GM19468 (cell line): ENCODE results near the gene MYO3B.

ENCODE experiments used
- ATAC-seq: cut with Tn5 transposase; IDR thresholded peaks from one replicate; pipeline ENCODE4 v1.9.1; 2021; ENCODE audit warnings: mild to moderate bottlenecking, moderate library complexity, moderate number of reproducible peaks; ENCODE audit not compliant: unreplicated experiment; ENCODE audit errors: extremely low read depth

Gene MYO3B

DNA sequence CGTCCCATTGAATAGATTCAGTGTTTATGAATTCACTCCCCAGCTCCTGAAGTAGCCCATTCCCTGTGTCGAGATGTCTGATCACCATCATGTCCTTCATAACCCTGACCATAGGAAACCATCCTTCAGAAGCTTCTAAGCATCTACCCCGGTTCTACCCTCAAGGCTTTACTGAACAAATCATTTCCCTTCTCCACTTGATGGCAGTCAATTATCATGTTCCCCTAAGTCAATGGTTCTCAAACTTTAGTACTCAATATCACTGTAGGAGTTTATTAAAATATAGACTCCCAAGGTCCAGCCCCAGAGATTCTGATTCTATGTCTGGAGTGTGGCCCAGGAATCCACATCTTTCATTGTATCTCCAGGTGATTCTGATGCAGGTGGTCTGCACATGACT lies 308.8 kb downstream of the MYO3B start:
- ATAC-seq, result no peak

DNA sequence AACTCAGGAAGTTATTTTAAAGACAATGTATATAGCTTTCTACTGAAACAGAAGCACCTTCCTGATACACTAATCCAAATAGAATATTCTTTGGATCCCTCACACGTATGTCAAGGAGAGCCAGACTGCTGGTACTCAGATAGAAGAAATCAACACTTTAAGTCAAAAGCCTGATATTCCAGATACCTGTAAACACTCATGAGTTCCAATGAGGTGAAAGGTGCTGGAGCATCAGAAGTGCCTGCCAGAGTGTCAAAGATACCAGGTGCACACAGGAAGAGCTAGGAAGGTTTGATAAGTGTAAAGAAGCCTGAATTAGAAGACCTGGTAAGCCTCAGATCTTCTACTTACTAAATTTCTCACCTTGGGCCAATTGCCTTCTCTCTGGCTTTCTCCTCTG lies 310.9 kb downstream of the MYO3B start:
- ATAC-seq, result no peak

DNA sequence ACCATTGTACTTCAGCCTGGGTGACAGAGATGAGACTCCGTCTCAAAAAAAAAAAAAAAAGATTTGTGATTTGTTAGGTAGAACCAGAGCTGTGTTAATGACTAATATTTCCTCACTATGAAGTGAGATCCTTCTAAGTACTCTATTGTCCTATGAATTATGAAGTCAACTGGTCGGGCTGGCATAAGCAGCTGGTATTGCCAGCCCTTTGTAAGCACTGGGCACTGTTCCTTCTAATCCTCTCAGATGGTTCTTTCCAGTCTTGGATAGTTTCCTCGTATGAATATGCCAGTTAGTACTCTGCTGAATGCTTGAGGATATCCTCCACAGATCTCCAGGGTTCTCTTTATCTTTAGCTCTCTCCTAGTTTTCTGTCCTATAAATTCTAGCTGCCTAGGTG lies 314.1 kb downstream of the MYO3B start:
- no peak for ATAC-seq

DNA sequence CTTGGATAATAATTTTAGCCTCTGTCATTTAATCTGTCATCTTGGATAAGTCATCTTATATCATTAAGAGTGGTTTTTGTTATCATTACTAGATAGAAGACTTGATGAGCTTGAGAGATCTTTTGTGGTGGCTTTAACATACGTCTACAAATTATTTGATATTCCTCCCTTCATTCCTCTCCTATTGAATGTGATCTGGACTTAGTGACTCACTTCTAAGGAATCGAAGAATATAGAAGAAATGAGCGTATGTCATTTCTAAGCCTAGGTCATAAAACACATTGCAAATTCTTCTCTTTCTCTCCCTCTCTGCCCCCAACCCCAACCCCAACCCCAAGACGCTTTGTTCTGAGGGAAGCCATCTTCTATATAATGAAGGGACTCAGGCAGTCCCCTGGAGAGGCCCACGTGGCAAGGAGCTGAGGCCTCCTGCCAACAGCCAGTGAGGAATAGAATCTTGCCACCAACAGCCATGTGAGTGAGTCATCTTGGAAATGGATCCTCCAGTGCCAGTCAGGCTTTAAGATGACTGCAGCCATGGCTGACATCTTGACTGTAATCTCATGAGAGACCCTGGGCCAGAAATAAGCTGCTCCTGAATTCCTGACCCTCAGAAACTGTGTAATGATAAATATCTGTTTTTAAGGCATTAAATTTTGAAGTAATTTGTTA lies 315.6 kb downstream of the MYO3B start:
- no peak for ATAC-seq

DNA sequence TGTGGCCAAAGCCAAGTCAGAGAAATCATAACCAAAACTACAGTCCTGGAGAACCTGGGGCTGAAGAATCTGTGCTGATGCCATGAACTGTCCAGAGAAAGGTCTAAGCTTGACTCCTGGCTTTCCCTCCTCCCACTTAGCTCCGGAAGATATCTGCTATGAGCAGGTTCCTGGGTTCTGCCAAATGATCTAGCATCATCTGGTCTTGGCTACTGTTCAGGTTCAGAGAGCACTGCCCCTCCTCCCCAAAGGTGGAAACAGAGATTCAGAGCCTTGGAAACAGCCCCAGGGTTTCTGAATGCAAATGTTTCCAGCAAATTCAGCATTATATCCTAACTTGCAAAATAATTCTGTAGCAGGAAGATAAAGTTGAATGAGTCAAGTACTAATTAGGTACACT lies 317.9 kb downstream of the MYO3B start:
- no peak for ATAC-seq

DNA sequence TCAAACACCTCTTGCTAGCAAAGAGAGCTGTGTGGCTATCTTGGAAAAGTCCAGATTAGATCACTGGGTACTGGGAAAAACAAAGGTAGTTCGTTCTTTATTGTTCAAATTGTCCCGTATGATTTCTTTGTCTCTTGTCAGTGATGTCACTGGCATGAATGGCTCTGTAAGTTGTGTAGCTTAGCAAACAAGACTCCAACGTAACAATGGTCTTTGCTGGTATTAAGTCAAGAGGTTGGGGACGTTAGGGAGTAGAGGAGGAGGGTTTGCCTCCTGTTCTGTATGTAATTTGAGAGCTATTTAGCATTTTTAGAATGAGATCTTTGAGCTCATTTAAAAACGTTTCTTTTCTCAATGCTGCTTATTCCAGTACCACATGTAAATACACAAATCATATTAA lies 320.7 kb downstream of the MYO3B start:
- no peak for ATAC-seq

DNA sequence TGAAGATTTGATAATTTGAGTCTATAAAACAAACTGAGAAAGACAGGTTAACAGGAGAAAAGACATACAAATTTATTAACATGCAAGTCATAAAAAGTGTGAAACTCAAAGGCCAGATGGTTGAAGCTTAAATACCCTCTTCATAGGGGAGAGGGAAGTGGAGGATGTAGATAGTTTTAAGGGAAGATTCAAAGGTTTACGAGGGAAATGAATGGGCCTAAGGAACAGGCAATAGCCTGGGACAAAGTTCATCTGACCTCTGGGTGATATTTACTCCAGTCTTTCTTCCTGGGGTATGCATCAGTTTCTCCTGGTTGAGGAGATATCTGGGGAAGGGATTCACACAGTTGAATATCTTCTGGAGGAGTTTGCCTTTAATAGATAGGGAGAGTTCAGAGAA lies 322.2 kb downstream of the MYO3B start:
- no peak for ATAC-seq

DNA sequence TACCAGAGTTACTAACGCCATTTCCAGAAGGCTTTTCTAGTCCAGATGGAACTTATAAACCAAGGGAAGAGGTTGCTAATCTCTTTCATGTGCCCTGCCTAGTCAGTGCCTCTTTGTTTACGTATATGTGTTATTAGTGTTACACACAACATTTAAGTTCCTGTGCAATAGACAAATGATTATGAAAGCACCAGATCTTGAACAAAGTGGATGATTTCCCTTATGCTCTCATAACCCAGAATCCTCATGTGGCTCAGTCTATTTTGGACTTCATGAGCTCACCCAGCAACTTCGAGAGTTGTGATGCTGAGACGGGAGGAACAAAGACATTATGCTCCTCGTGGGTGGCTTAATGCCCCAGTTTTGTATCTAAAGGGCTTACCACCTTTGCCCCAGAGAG lies 322.8 kb downstream of the MYO3B start:
- no peak for ATAC-seq

DNA sequence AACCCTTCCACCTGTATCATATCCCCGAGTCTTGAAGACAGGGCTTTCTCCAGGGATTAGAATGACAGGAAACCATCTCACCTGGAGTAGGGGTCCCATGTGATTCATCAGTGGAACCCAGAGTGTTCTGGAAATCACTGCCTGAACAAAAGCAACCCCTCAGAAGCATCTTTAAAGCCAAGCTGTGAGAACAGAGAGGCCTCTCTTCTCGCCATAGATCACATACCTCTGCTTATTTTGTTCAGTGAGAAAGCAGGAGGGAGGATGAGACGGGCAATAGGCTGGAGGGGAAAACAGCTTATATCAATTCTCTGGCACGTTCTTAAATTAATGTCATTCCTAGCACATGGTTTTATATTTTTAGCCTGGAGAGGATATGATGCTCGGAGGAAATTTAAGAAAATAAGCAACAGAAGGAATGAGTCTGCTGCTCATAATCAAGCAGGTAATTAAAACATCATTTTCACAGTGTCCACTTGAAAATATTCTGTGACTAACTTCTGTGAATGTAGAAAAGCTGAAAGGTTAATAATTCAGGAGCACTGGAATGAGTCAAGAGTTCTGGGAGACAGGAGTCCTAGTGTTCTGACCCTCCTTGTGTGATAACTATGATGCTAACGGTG lies 323.6 kb downstream of the MYO3B start:
- no peak for ATAC-seq

DNA sequence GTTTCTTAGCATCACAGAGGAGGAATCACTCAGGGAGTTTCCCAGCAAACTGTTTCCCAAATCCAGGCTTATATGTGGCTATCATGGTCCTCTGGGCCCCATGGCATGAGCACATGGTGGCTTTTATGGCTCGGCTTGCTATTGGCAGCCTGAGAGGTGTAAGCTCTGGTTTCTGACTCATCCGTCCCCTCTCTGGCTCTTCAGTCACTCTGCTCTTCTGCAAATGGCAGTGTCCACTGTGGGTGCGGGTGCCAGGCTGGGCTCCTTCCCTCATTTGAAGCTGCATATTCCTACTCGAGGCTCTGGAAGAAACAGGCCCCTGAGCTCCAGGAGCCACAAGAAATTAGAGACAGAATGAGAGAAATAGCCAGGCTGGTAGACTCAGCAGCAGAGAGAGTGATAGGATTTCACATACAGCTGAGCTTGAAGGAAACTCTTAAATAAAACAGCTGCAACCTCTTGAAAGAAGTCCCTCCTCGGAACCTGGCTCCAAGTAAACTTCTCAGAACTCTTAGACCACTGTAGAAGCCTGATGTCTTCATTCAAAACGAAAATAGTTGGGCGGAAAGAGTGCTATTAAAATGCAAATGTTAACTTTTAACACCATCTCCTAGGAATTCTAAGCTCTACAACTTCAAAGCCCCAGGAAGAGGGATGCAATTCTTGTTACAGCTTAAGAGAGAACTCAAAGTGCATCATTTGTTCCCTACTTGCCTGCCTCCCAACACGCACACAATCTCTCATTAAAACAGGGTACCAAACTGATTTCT lies 324.6 kb downstream of the MYO3B start:
- ATAC-seq, result no peak

DNA sequence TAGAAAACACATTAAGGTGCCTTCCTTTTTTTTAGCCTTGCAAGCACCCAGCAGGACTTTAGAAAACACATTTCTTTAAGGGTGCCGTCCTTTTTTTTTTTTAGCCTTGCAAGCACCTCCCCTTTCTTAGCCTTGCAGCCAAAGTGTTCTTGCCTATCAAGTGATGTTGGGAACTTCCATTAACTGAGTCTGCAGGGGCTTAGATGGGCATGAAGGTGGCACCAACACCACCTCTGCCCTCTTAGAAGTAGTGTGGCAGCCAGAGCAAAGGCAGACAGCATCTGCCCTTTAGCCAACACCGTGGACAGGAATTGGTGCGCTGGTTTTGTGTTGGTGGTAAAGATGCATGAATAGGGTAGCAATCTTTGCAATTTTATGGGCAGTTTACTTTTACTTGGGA lies 325.6 kb downstream of the MYO3B start:
- no peak for ATAC-seq

DNA sequence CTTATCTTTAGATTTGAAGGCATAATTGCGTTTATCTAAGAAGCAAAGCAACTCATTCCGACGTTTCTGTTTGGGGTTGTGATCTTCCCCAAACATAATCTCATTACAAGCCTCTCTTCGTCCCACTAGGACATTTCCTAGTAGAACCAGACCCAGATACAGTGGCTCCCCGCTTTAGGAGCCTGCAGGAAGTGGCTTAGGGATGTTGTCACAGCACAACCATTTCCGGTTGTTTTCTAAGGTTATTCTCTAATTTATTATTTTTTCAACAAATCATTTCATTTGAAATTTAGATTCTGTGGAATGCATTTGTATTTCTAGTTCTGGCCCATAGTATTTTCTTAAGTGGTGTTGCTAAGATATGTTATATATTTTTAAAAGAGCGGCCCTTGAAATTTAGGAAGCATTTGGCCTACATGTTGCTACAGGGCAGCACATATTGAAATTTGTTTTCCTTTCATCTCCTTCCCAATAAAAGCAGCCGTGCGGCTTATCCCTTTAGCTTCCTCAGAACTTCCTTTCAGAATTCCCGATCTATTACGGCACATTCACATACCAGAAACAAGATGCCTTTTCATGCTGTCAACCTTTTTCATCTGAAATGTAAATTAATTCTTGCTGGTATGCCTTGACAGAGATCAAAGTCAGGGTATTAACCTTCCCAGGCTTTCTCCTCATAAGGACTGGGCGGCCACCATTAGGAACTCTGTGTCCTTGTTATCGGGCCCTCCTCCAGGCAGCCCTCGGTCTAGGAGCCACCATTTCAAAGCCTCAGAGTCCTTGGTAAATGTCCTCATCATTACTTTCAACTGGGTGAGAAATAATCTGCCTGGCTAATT lies 326.2 kb downstream of the MYO3B start:
- ATAC-seq, result no peak

DNA sequence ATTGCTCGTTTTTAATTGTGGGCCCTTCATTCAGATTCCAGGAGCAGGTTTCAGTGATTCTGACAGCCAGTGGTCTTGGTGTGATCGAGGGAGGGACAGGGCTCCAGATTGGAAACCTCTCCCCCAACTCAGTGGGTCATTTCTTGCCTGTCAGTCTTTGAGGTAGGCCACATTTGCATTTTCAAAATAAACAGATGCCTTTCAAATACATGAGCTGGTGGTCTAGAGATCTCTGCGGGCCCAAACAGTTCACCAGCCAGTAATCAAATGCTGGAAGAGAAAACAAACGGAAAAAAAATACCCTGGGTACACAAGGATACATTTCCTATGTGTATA lies 326.8 kb downstream of the MYO3B start:
- ATAC-seq, result no peak

DNA sequence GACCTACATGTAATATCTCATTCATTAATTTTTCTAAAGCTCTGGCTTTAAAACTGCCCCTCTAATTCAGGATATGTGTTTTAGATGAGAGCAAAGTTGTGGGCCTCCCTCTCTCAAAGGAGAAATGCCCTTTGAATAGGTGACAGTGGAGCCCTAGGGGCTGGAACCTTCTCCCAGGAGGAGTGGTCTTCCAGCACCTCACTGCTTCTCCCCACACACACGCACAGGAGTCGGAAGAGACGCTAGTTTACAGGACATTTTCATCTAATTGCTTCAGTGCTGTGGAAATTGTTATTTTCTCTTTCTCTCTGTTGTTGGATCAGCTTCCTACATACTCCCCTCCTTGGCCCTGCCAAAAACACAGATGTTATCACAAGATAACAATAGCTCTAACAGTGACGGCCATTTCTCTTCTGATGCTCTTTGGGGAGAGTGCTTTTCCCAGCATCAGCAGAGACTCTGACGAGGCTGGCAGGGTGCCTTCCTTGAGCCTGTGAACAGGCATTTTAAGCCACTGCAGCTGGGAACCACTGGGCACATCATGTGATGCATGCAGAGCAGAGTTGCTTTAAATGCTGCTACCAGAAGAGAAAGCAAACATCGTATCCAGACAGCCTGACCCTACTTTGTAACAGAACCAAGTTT lies 327.8 kb downstream of the MYO3B start:
- ATAC-seq, result no peak

DNA sequence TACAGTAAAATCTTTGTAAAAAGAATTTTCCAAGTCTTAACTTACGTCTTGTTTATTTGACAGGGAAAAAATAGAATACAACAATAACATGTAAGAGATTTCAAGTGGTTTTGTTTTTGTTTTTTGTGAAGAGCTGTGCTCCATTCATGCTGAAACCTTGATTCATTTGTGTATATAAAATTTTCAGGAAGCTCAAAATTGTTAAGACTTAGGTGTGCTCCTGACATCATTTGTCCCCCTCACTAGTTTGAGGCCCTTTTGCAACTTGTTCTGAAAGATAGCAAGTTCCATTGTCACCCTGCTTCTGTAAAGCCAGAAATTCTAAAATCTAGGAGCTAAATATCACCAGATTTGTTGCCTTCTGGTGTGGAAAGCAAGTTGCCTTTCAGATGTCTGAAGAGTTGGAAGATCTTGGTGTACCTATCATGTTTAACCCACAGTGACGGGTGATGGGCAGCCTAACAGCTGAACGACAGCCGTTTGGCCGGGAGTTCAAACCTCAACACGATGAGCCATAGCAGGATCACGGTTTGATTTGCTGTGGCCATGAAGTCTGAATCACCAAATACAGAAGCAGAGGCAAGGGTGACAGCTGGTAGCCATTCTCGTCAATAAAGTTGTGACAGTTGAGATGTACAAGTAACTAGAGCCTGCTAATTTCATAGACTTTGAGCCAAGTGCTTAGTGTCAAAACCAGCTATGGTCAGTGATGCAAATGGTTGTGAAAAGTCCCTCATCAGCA lies 331.7 kb downstream of the MYO3B start:
- ATAC-seq, result no peak

DNA sequence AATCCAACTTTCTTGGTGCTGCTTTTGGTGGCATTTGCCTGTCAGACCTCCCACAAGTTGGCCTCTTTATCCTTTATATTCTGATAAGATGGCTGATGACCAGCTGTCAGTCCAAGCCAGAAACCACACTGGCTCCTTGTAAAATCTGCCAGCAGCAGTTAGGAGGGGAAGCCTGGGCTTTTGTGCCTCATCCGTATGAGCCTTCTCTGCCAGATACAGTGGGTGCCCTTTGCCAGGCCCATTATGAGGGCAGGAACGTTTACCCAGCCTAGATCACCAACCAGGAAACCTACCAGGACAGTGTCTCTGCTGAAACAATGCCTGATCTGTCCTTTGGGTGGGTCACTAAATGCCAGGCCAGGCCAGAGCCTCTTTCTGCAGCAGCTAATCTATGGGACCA lies 334.3 kb downstream of the MYO3B start:
- ATAC-seq, result no peak

DNA sequence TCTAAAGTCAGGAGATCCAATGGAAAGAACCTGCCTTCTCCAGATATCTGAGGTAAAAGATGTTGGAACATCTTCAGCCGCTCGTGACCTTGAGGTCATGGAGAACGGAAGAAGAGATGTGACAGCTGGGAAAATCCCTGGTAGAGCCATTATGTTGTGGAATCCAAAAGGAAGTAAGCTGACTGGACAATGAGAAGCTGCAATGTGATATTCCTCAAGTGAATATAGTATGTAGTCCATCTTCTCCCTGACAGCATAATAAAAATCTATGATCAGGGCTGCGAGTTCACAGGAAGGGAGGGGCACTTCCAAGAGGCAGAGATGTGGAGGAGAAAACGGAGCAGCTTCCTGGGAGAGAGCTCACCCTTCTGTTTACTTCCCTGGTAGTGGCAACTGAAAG lies 336.2 kb downstream of the MYO3B start:
- no peak for ATAC-seq

DNA sequence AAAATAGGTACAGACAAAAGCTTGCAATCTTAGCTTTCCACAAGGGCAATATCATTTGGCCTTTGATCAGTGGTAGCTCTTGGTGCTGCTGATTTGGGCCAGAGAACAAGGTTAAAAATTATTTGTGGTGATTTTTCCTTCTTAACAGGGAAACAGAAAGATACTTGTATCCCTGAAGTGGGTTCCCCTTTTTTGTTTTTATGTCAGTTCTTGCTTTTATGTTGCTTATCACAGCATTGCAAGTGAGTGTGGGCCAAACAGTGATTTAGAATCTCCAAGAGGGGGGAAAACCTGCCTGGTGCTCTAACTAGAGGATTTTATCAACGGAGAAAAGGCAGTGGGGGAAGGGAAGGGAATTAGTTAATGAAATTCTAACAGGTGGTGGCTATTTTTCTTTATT lies 339.6 kb downstream of the MYO3B start:
- ATAC-seq, result no peak

DNA sequence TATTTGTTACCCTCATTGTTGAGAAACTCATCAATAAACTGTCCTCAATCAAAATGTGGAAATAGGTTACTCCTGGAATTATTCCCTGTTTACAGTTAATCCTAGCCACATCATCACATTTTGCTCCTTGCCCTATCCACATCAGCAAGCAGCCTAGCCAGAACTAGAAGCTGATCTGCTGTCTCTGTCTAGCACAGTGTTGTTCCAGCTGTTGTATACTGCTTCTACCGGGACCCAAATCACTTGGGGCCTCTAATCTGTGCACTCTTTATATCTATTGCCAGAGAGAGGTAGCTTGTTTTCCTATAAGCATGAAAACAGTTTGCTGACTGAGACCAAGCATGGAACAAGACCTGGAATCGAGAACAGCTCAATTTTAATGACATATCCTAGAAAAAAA lies 341.0 kb downstream of the MYO3B start:
- ATAC-seq, result no peak

DNA sequence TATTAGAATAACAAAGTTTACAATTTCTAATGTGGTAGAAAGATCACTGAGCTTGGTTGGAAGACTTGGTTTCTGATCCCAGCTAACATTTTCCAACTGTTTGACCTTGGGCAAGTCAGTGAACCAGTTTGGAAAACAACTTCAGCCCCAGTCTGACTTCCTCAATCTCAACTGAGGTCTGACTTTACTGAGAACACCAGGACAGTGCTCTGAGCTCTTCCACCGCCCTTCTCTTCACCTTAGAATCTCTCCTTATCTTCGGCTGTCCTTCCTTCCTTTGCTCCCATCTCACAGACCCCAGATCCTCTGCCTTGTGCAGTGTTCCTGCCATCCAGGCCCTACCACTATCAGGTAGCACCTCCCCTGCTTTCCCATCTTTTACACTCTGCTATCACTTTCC lies 343.4 kb downstream of the MYO3B start:
- ATAC-seq, result no peak
